Endothelial cell of hepatic sinusoid (primary cell): ENCODE results near the gene MYOCOS.
"Not testable (repeated sequence)": the region's sequence is repeated elsewhere in the genome, so short reads cannot be mapped to it uniquely, and the experiment has no call there.

ENCODE experiments used
- in situ Hi-C: cut with HindIII; loops from 2 replicates; pipeline ENCODE4 v1.10.0; 2017; ENCODE audit warnings: low sequenced_read_pairs

MYOCOS gene

GRCh38 chr1:171655746-171656116, 33.7 kb downstream of the MYOCOS start:
- in situ Hi-C loops: no loop called here

DNA sequence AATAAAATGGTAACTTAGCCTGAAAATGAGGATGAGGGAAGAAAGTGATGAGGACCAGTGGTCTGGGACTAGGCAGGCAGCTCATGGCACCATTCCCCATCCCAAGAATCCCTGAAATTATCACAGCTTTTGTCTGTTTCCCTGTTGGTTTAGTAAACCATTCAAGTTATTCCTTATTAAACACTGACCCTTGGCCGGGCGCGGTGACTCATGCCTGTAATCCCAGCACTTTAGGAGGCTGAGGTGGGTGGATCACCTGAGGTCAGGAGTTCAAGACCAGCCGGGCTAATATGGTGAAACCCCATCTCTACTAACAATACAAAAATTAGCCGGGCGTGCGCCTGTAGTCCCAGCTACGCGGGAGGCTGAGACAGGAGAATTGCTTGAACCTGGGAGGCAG, 34.2 kb downstream of the MYOCOS start:
- in situ Hi-C loops: not testable (repeated sequence)

GRCh38 chr1:171661076-171661650, 39.1 kb downstream of the MYOCOS start:
- in situ Hi-C loops: no loop called here

DNA sequence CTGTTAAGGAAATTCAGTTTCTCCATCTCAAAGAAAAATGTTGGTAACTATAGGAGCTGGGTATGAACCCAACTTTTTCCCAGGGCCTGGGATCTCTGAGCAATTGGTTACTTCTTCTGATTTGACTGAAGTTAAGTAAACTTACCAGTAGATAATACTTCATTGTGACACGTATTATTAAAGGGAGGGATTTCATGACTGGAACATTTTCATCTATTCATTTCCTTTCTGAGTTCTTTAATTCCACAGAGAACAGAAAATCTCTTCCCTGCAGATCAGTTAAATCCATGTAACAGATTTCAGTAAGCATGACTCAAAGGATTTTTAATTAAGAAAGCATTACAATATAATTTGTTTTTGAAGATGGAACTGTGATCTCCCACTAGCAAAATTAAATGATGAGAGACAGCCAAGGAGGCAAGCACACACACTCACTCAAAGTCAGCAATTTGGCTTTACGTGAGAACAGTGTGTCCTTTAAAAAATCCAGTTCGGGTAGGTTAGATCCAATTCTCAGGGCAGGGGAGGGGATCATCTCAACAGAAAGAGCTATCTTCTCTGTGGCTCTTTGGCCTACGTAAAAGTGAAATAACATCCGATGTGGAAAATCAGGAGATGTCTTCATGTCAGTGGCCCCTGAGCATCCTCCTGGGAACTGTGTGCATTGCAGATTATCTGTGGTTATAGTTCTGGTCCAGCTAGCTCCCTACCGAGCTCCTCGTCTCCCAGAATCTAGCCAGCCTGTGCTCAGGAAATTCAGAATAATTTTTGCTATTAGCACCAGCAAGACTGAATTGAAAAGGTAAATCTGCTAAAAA, 41.2 kb downstream of the MYOCOS start:
- in situ Hi-C loops: no loop called here

DNA sequence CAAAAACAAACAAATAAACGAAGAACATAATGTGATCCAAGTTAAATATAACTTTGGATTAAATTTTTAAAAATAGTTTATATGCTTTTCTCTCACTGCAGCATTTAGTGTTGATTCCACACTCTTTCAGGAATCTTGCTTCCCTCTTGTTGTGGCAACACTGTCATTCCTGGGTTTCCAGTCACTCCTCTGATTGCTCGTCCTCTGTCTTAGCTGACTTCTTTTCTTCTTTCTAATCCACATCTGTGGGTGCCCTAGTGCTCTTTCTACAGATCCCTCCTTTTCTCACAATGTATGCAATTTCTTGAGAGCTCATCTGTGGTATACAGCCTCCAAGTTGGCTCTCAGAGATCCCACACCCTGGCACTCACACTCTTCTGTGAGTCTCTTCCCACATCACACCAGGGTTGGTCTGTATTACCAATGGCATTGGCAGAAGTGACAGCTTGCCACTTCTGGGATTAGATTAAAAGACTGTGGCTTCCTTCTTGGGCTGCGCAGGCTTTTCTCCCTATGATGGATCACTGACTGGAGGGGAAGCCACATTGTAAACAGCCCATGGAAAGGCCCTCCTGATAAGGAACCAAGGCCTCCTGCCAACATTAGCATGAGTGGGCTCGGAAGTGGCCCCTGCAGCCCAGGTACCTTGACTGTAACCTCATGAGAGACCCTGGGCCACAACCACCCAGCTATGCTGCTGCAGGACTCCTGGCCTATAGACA, 42.0 kb downstream of the MYOCOS start:
- in situ Hi-C loops: no loop called here

DNA sequence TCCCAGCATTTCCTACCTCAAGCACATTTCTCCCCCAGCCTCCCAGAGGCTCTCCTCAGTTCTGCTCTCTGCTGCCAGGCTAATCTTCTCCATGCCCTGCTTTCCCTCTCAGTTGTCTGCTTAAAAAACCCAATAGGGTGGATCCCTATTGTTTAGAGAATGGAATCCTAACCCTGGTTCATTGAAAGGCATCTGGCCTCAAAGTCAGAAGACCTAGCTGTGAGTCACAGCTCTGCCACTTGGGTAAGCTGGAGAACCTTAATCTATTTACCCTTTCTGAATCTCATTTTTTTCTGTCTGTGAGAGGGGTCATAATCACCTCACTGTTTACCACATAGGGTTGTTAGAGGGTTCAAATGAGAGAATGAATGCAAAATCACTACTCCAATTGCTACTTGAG, 42.9 kb downstream of the MYOCOS start:
- in situ Hi-C loops: no loop called here

DNA sequence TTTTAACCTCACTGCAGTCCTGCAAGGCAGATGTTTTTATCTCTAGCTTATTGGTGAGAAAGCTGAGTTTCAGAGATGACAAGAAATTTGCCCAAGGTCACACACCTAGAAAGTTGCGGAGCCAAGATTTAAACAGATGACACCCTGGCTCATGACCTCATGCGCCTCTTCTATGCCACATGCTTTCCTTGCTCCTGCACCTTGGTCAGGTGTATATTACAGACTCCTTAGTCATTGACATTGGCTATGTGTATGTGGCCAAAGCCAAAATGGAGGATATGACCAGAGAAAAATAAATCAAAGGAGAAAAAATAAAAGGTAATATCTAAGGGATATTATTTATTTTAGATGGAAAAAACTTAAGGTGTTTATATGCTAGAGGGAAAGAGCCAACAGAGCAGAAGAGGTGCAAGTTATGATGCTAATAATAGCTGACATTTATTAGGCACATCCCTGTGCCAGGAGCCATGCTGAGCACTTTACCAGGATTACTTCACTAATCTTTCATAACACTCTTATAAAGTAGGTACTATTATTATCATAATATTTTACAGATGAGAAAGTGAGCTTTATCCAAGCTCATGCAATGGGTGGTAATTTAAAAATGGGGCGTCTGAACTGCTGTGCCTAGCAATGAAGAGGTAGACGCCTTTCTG, 44.2 kb downstream of the MYOCOS start:
- in situ Hi-C loops: no loop called here

- in situ Hi-C loops: no loop called here
These were observed 46.3 kb downstream of the MYOCOS start for GRCh38 chr1:171668372-171668771.

DNA sequence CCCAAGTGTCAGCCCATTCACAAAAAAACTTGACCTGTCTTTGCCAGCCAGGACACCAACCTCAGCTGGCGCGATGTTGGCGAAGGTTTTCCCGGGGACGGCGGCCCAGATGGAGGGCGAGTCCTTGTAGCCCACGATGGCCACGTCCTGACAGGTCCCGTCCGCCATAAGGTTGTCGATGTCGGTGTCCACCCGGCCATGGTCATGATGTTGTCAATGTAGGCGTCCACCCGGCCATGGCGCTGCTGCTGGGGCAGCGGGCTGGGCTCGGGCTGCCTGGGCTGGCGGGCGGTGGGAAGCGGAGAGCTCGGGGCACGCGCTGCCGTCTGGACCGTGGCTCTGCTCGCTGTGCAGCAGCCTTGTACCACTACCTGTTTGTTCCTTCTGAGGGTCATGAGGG, 48.7 kb downstream of the MYOCOS start:
- in situ Hi-C loops: no loop called here

DNA sequence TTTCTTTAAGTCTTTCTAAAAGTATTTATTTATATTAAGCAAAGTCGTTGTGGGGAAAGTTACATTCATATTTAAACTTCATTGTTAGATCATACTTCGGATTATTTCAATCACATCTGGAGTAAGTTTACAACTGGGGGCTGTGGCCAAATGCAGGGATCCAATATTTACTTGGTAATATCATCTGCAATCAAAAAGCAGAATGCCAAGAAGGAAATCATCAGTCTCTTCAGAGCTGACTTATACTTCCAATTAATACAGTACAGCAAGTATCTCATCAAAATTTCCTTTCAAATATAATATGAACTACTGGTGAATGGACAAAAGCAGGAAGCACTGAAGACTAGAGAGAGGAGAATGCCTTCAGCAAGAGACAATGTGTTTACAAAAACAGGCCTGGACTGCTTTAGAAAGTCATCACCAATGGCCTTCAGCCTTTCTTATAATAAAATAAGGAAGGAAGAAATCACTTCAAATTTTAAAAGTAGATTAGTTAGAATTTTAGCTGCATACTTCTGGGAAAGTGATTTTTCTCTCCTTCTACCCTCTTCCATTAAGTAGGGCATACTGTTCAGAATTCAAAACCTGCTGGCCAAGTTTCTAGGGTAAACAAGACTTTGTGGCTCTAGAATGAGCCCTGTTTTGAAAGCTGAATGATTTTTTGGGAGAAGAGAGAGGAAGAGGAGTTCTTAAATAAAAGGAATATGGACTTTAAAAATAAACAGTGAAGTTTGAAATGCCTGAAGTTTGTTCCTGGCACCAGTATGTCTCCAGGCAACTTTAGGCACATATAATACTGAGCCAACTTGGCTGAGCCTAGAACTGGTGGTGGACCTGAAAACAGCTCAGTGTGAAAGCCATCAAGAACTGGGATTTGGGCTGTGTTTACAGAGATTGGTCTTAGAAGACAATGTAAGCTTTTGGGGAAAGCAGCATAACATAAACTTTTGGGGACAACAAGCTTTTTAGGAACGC, 52.7 kb downstream of the MYOCOS start:
- in situ Hi-C loops: no loop called here
